Activated CD4-positive, alpha-beta T cell treated with anti-CD3 and anti-CD28 coated beads, Interleukin-2, amount 50 U/mL, for 24 hours (primary cell): ENCODE measurements around the gene RANGAP1.
A peak's percentile ranks its signal among the peaks of the same experiment; 100 is the strongest.

ENCODE experiments used
- DNase-seq, 2 donors: peaks; one replicate each; pipeline ENCODE4 v3.0.0-alpha.2; 2020; ENCODE audit warnings: low read depth in 1 of 2, low spot score in 1 of 2

The RANGAP1 gene

GRCh38 chr22:41238570-41239442 is 47.2 kb downstream of the RANGAP1 start:
- DNase-seq: no peak

GRCh38 chr22:41237707-41238569 is 48.0 kb downstream of the RANGAP1 start:
- DNase-seq: peak; percentile 55 to 67

- no peak for DNase-seq
These were observed 48.8 kb downstream of the RANGAP1 start for GRCh38 chr22:41237036-41237706.

- no peak for DNase-seq
These were observed 50.9 kb downstream of the RANGAP1 start for GRCh38 chr22:41234815-41235695.

- no peak for DNase-seq
These were observed 54.6 kb downstream of the RANGAP1 start for GRCh38 chr22:41231369-41231768.

GRCh38 chr22:41230401-41230785 is 55.6 kb downstream of the RANGAP1 start:
- no peak for DNase-seq

GRCh38 chr22:41229730-41230400 is 56.1 kb downstream of the RANGAP1 start:
- no peak for DNase-seq

- no peak for DNase-seq
These were observed 56.8 kb downstream of the RANGAP1 start for GRCh38 chr22:41229215-41229614.

GRCh38 chr22:41226723-41227655 is 59.0 kb downstream of the RANGAP1 start:
- DNase-seq: no peak

GRCh38 chr22:41223535-41223934 is 62.5 kb downstream of the RANGAP1 start:
- no peak for DNase-seq

- DNase-seq: no peak
These were observed 63.0 kb downstream of the RANGAP1 start for GRCh38 chr22:41222846-41223507.

GRCh38 chr22:41217553-41218157 is 68.3 kb downstream of the RANGAP1 start:
- no peak for DNase-seq

- DNase-seq: no peak
These were observed 69.0 kb downstream of the RANGAP1 start for GRCh38 chr22:41216984-41217383.

- DNase-seq: no peak
These were observed 70.1 kb downstream of the RANGAP1 start for GRCh38 chr22:41215926-41216325.

- DNase-seq: no peak
These were observed 70.6 kb downstream of the RANGAP1 start for GRCh38 chr22:41215409-41215808.

GRCh38 chr22:41206719-41207118 is 79.3 kb downstream of the RANGAP1 start:
- DNase-seq: no peak

GRCh38 chr22:41204992-41205900 is 80.7 kb downstream of the RANGAP1 start, which contains the start of gene L3MBTL2:
L3MBTL2 (plus strand) TSS chr22:41205312; CDS start chr22:41205363, 51 bp downstream.
- DNase-seq: peak; percentile 95 to 99
